NCI-H2107 treated with DMSO at 0.1 percent for 48 hours (cell line): ENCODE results near the gene ZKSCAN1.

ENCODE experiments used
- DNase-seq: peaks from one replicate; lab custom pipeline; 2025; ENCODE audit not compliant: unreplicated experiment; lab: John Stamatoyannopoulos, UW

ZKSCAN1 gene

GRCh38 chr7:100035876-100036275 lies 20.5 kb downstream of the ZKSCAN1 start:
- no peak for DNase-seq

GRCh38 chr7:100038326-100038725 lies 22.9 kb downstream of the ZKSCAN1 start:
- DNase-seq, result no peak

- DNase-seq, result no peak
Observed at GRCh38 chr7:100040575-100040974, 25.2 kb downstream of the ZKSCAN1 start.

GRCh38 chr7:100044718-100045117 lies 29.3 kb downstream of the ZKSCAN1 start:
- no peak for DNase-seq

- no peak for DNase-seq
Observed at GRCh38 chr7:100048680-100049079, 33.3 kb downstream of the ZKSCAN1 start.

- DNase-seq, result peak; percentile 44
Observed at GRCh38 chr7:100049441-100050291, 34.3 kb downstream of the ZKSCAN1 start, which contains the start of gene ZSCAN21. Gene ZSCAN21 (plus strand): TSS chr7:100049774. CDS start chr7:100057007, 7,233 bp downstream.

- no peak for DNase-seq
Observed at GRCh38 chr7:100051611-100052010, 36.2 kb downstream of the ZKSCAN1 start.

- peak; percentile 95 for DNase-seq
Observed at GRCh38 chr7:100053215-100053614, 37.8 kb downstream of the ZKSCAN1 start.

GRCh38 chr7:100057006-100057405 lies 41.6 kb downstream of the ZKSCAN1 start:
- DNase-seq, result no peak

GRCh38 chr7:100059251-100059739 lies 43.9 kb downstream of the ZKSCAN1 start:
- DNase-seq, result no peak

- no peak for DNase-seq
Observed at GRCh38 chr7:100061518-100062193, 46.3 kb downstream of the ZKSCAN1 start.

GRCh38 chr7:100063376-100063775 lies 48.0 kb downstream of the ZKSCAN1 start:
- DNase-seq, result no peak

GRCh38 chr7:100064162-100064561 lies 48.8 kb downstream of the ZKSCAN1 start:
- DNase-seq, result no peak

- DNase-seq, result no peak
Observed at GRCh38 chr7:100065452-100066186, 50.2 kb downstream of the ZKSCAN1 start.

GRCh38 chr7:100066953-100067352 lies 51.6 kb downstream of the ZKSCAN1 start:
- DNase-seq, result no peak

- no peak for DNase-seq
Observed at GRCh38 chr7:100069991-100070390, 54.6 kb downstream of the ZKSCAN1 start.

- DNase-seq, result no peak
Observed at GRCh38 chr7:100071018-100071723, 55.8 kb downstream of the ZKSCAN1 start.

GRCh38 chr7:100072462-100072861 lies 57.1 kb downstream of the ZKSCAN1 start:
- DNase-seq, result no peak

GRCh38 chr7:100074841-100075240 lies 59.4 kb downstream of the ZKSCAN1 start:
- DNase-seq, result no peak

- DNase-seq, result no peak
Observed at GRCh38 chr7:100075418-100075817, 60.0 kb downstream of the ZKSCAN1 start.

GRCh38 chr7:100077205-100077604 lies 61.8 kb downstream of the ZKSCAN1 start:
- DNase-seq, result no peak
